ENCODE data around the gene IGFALS. TPM values are rescaled to one million over a fixed set of nuclear protein-coding genes. Genes with fewer than 3 reads are reported as not detected.

The IGFALS gene
- total RNA-seq, 1 donor from 2014 or later, result not detected

GRCh38 chr16:1776991-1777374, 16.5 kb downstream of the IGFALS start:
- no peak for DNase-seq (ENCODE audit: low read depth in 2 of 2)

GRCh38 chr16:1776672-1776955, 16.9 kb downstream of the IGFALS start:
- DNase-seq (ENCODE audit: low read depth in 2 of 2), result no peak

DNA sequence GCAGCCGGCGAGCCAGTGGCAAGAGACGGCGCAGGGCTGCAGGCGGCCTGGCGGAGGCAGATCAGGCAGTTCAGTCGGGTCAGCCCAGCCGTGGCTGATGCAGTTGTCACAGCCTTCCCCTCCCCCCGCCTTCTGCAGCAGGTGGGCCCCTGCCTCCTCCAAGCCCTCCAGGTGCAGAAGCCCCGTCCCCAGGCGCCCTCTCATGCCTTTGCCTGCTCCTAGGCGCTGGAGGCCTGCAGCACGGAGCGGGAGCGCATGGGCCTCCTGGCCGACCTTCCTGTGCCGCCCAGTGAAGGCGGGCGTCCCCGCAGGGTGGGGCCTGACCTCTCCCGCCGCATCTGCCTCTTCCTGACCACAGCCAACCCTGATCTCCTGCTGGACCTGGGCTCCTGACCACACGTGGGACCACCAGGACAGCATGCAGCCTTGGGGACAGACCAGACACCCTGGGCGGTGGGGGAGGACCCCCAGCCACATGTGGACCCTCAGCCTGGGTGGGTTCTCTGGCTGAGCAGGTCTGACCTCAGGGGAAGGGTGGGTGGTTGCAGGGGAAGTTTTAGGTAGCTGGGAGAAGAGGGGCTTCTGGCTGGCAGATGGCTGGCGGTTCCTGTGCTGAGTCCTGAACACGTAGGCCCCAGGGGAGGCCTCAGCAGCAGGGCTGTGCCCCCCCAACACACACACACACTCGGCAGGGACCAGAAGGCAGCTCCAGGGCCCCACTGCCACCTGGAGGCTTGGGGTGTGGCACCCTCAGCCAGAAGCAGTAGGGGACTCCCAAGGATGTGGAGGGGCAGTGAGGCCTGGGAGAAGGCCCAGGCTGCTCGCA, 17.4 kb downstream of the IGFALS start:
- no peak for DNase-seq (ENCODE audit: low read depth in 2 of 2)

- DNase-seq (ENCODE audit: low read depth in 2 of 2), result no peak
Observed at GRCh38 chr16:1775006-1775845, 18.3 kb downstream of the IGFALS start.

DNA sequence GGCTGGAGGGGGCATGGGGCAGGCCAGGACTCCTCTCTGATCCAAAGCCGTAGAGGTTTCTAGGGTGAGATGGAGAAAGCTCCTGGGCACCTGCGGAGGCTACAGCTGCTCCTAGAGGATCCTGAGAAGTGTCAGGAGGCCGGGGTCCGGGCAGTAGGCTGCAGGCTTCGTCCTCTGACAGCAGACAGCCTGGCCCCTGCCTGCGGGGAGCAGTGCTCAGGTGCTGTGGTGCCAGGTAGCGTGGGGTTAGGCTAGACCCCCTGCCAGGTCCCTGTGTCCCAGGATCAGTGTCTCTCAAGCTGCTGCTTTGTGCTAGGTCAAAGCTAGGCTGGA, 19.1 kb downstream of the IGFALS start:
- no peak for DNase-seq (ENCODE audit: low read depth in 2 of 2)

DNA sequence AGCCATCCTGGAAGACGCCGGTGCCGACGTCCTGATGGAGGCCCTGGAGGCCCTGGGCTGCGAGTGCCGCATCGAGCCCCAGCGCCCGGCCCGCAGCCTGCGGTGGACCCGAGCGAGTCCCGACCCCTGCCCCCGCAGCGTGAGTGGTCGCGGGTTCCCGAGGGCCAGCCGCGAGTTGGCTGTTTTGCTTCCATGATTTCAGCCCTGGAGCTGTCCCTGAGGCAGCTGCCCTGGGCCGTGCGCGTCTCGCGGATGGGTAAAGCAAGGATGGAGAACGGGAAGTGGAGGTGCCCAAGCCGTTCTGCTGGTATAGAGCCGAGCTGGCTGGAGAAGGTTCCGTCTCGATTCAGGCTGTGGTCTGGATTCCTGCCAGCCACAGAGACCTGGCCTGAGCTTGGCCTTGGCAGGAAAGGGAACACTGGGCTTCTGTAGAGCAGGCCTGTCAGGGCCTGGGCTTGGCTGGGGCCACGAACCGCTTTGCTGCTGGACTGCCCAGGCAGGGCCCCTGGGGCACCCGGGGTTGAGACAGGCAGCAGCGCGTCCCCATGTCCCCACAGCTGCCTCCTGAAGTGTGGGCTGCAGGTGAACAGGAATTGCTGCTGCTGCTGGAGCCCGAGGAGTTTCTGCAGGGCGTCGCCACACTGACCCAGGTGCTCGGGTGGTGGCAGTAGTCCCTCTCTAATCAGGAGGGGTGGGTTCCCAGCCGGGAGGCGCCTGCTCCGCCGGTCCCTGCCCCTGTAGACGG, 19.6 kb downstream of the IGFALS start:
- peak in 1 of 2 donors; percentile 33 for DNase-seq (ENCODE audit: low read depth in 2 of 2)

GRCh38 chr16:1772908-1773702, 20.4 kb downstream of the IGFALS start, which contains the start of gene MRPS34:
TSS of gene MRPS34 (minus strand) at chr16:1773134. CDS start at chr16:1773119, 15 bp downstream.
- peak; percentile 68 to 86 for DNase-seq (ENCODE audit: low read depth in 2 of 2)

- peak in 1 of 2 donors; percentile 32 for DNase-seq (ENCODE audit: low read depth in 2 of 2)
Observed at GRCh38 chr16:1772362-1772907, 21.1 kb downstream of the IGFALS start, which contains the start of gene EME2. TSS of gene EME2 (plus strand) at chr16:1772810. CDS start at chr16:1773228, 418 bp downstream.

DNA sequence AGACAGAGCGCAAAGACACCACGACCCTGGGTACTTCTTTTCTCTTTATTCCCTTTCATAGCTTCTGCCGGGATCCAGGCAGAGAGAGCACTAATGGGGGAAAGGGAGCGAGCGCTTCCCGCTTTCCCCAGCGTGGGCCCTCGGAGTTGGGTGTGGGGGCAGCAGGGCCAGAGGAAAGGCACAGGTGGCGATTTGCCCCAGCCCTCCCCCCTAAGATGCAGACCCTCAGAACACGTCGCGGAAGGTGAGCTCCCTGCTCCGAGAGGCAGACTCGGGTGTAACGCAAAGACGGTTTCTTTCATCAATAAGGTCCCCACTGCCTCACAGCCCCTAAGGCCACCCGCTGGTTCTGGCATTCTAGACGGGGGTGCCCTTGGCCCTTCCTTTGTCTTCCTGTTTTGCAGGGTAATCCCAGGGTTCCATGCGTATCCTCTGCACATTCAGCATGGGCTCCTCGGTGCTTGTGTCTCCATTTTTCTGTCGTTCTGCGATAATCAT, 21.6 kb downstream of the IGFALS start:
- DNase-seq (ENCODE audit: low read depth in 2 of 2), result no peak

GRCh38 chr16:1771188-1771863, 22.2 kb downstream of the IGFALS start, which contains the start of gene NME3:
TSS of gene NME3 (minus strand) at chr16:1771543. CDS start at chr16:1771534, 9 bp downstream.
- DNase-seq (ENCODE audit: low read depth in 2 of 2), result peak in 1 of 2 donors; percentile 69

GRCh38 chr16:1770328-1771187, 22.9 kb downstream of the IGFALS start:
- DNase-seq (ENCODE audit: low read depth in 2 of 2), result peak; percentile 22 to 61

GRCh38 chr16:1769402-1770300, 23.9 kb downstream of the IGFALS start:
- DNase-seq (ENCODE audit: low read depth in 2 of 2), result no peak

GRCh38 chr16:1768767-1769401, 24.6 kb downstream of the IGFALS start:
- no peak for DNase-seq (ENCODE audit: low read depth in 2 of 2)

DNA sequence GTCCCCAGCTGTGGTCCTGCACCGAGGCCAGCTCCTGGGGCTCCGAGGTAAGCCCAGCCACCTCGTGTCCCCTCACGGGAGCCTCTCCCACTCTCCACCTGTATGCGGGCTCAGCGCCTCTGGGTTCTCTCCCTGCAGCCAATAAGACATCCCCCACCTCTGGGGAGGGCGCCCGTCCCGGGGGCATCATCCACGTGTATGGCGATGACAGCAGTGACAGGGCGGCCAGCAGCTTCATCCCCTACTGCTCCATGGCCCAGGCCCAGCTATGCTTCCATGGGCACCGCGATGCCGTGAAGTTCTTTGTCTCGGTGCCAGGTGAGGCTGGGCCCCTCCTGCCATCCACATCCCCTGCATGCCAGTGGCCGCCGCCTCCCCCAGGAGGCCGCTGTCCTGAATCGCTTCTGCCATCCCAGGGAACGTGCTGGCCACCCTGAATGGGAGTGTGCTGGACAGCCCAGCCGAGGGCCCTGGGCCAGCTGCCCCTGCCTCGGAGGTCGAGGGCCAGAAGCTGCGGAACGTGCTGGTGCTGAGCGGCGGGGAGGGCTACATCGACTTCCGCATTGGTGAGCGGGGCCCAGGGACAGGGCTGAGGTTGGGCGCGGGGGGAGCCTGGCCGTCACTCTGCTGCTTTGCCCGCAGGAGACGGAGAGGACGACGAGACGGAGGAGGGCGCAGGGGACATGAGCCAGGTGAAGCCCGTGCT, 25.3 kb downstream of the IGFALS start:
- DNase-seq (ENCODE audit: low read depth in 2 of 2), result no peak

GRCh38 chr16:1767116-1767994, 26.1 kb downstream of the IGFALS start:
- DNase-seq (ENCODE audit: low read depth in 2 of 2), result no peak

GRCh38 chr16:1766701-1767100, 26.8 kb downstream of the IGFALS start:
- DNase-seq (ENCODE audit: low read depth in 2 of 2), result no peak

All from dermis microvascular lymphatic vessel endothelial cell (primary cell).